Esophagus muscularis mucosa (tissue), 4 donors: ENCODE measurements around the gene TMED7. TPM values are rescaled to one million over a fixed set of nuclear protein-coding genes. Genes with fewer than 3 reads are reported as not detected.

Source experiments
- DNase-seq: peaks from one replicate; pipeline ENCODE4 v3.0.0-alpha.2; 2017; ENCODE audit errors: extremely low spot score
- H3K27ac ChIP-seq, 4 donors: fragments of 200-600 bp; sonication (generic); replicated peaks in 1 of 4; 1 replicate in 3 of 4; 2 replicates in 1 of 4; pipeline ENCODE4 v1.5.1; 2016 to 2019; ENCODE audit warnings: mild to moderate bottlenecking in 1 of 4
- H3K27me3 ChIP-seq, 4 donors: fragments of 200-600 bp; sonication (generic); one replicate each; pipeline versions ENCODE4 v1.5.1 to v1.6.0; 2016 to 2019
- H3K36me3 ChIP-seq, 4 donors: fragments of 200-600 bp; sonication (generic); one replicate each; pipeline ENCODE4 v1.5.1; 2016 to 2019
- H3K4me1 ChIP-seq, 4 donors: fragments of 200-600 bp; sonication (generic); one replicate each; pipeline ENCODE4 v1.5.1; 2016 to 2019
- H3K4me3 ChIP-seq, 4 donors: fragments of 200-600 bp; sonication (generic); 1 replicate in 2 of 4; 2 replicates in 2 of 4; pipeline ENCODE4 v1.5.1; 2016 to 2019; ENCODE audit warnings: mild to moderate bottlenecking in 4 of 4, moderate library complexity in 1 of 4
- H3K9me3 ChIP-seq, 4 donors: fragments of 200-600 bp; sonication (generic); 1 replicate in 3 of 4; 2 replicates in 1 of 4; pipeline ENCODE4 v1.5.1; 2016 to 2019
- CTCF ChIP-seq, 3 experiments: fragments of 200-600 bp in 2 of 3; fragments of 450-650 bp in 1 of 3; sonication (generic) in 2 of 3; IDR thresholded peaks; one replicate each; pipeline ENCODE4 v1.5.1; 2017 to 2019; ENCODE audit warnings: antibody characterized with exemption in 3 of 3, mild to moderate bottlenecking in 2 of 3, moderate library complexity in 1 of 3
- EP300 ChIP-seq: sonication (generic); formaldehyde crosslinking; IDR thresholded peaks from one replicate; pipeline ENCODE4 v1.6.1; 2017; ENCODE audit warnings: antibody characterized with exemption
- POLR2A ChIP-seq: fragments of 450-650 bp; IDR thresholded peaks from one replicate; pipeline ENCODE4 v1.6.1; 2017; ENCODE audit warnings: antibody characterized with exemption, moderate library complexity, mild to moderate bottlenecking, low read depth
- POLR2AphosphoS5 ChIP-seq, 2 donors: sonication (generic); formaldehyde crosslinking; IDR thresholded peaks; one replicate each; pipeline ENCODE4 v1.6.1; 2017; ENCODE audit warnings: antibody characterized with exemption in 2 of 2
- WGBS: methylation state at CpG from one replicate; pipeline ENCODE4 v1.1.5; 2018; 5-methylcytosine and 5-hydroxymethylcytosine counted together
- intact Hi-C: fragments of 100-400 bp; cut with DNase I; formaldehyde crosslinking; loops from one replicate; pipeline ENCODE4 v1.15.1; 2023
- total RNA-seq, 4 donors: library from RNA; depleted of rRNA; stranded (reverse); fragments of >200 nt; gene quantifications; one replicate each; pipeline versions ENCODE4 v1.1.0 to v1.2.1, GENCODE V29; 2016

Gene TMED7
- total RNA-seq, 4 donors from 2014 or later, result 86.8 to 183 (median 136) TPM

GRCh38 chr5:115580941-115581340 lies 44.9 kb downstream of the TMED7 start:
- DNase-seq, result no peak
- 94% methylated on average over 2 of the region's 2 CpGs for WGBS
- Histone ChIP-seq H3K4me1 (peaks cover 0 to 9% (median 0%) of the 10 kb centered on the region in 4 donors), H3K4me3 (no peak overlapping the region), H3K36me3 (peaks cover 0 to 10% (median 4%) of the 10 kb centered on the region in 4 donors), H3K27ac (no peak overlapping the region), H3K9me3 (no peaks in the 10 kb centered on the region), H3K27me3 (no peaks in the 10 kb centered on the region)
- TF ChIP-seq POLR2A (no peak), CTCF (IDR thresholded peaks at IDR 0.05) (no peak), POLR2AphosphoS5 (IDR thresholded peaks at IDR 0.05) (no peak), EP300 (no peak)
- intact Hi-C loops, result no loop called here

- Histone ChIP-seq H3K27me3 (no peaks in the 10 kb centered on the region), H3K4me3 (no peak overlapping the region), H3K27ac (no peak overlapping the region), H3K36me3 (peaks cover 0 to 10% (median 4%) of the 10 kb centered on the region in 4 donors), H3K4me1 (no peaks in the 10 kb centered on the region), H3K9me3 (no peaks in the 10 kb centered on the region)
- DNase-seq, result no peak
- WGBS, result 87% methylated on average over 6 of the region's 6 CpGs
- no peak for TF ChIP-seq CTCF (IDR thresholded peaks at IDR 0.05)
- no peak for TF ChIP-seq POLR2AphosphoS5 (IDR thresholded peaks at IDR 0.05)
- no peak for TF ChIP-seq EP300
- TF ChIP-seq POLR2A, result no peak
- intact Hi-C loops, result no loop called here
Observed at GRCh38 chr5:115579747-115580173, 46.1 kb downstream of the TMED7 start.

- intact Hi-C loops, result no loop called here
- TF ChIP-seq EP300 (no peak), CTCF (IDR thresholded peaks at IDR 0.05) (no peak), POLR2A (no peak), POLR2AphosphoS5 (IDR thresholded peaks at IDR 0.05) (no peak)
- 87% methylated on average over 3 of the region's 3 CpGs for WGBS
- H3K4me3 ChIP-seq, result no peak overlapping the region
- H3K27ac ChIP-seq, result no peak overlapping the region
- H3K9me3 ChIP-seq, result no peaks in the 10 kb centered on the region
- no peaks in the 10 kb centered on the region for H3K27me3 ChIP-seq
- no peak for DNase-seq
- H3K36me3 ChIP-seq, result peaks cover 0 to 10% (median 4%) of the 10 kb centered on the region in 4 donors
- peaks cover 0 to 5% (median 3%) of the 10 kb centered on the region in 4 donors for H3K4me1 ChIP-seq
Observed at GRCh38 chr5:115579216-115579615, 46.6 kb downstream of the TMED7 start.

GRCh38 chr5:115578657-115579056 lies 47.2 kb downstream of the TMED7 start:
- 83% methylated on average over 3 of the region's 3 CpGs for WGBS
- intact Hi-C loops, result no loop called here
- DNase-seq, result no peak

GRCh38 chr5:115577741-115578140 lies 48.1 kb downstream of the TMED7 start:
- no peak overlapping the region for H3K4me3 ChIP-seq
- no peak for DNase-seq
- H3K27ac ChIP-seq, result no peak overlapping the region
- intact Hi-C loops, result no loop called here
- H3K4me1 ChIP-seq, result peaks cover 0 to 17% (median 10%) of the 10 kb centered on the region in 4 donors
- peaks cover 0 to 10% (median 4%) of the 10 kb centered on the region in 4 donors for H3K36me3 ChIP-seq
- TF ChIP-seq EP300 (no peak), POLR2A (no peak), CTCF (IDR thresholded peaks at IDR 0.05) (no peak), POLR2AphosphoS5 (IDR thresholded peaks at IDR 0.05) (no peak)
- no peaks in the 10 kb centered on the region for H3K27me3 ChIP-seq
- no peaks in the 10 kb centered on the region for H3K9me3 ChIP-seq
- over 99% methylated on average over 6 of the region's 6 CpGs for WGBS

More at GRCh38 chr5:115578657-115579056, 47.2 kb downstream of the TMED7 start:
- H3K27ac ChIP-seq, result no peak overlapping the region
- TF ChIP-seq POLR2AphosphoS5 (IDR thresholded peaks at IDR 0.05), result no peak
- no peak for TF ChIP-seq EP300
- H3K9me3 ChIP-seq, result no peaks in the 10 kb centered on the region
- H3K4me1 ChIP-seq, result peaks cover 0 to 10% (median 7%) of the 10 kb centered on the region in 4 donors
- no peak overlapping the region for H3K4me3 ChIP-seq
- no peaks in the 10 kb centered on the region for H3K27me3 ChIP-seq
- H3K36me3 ChIP-seq, result peaks cover 0 to 10% (median 4%) of the 10 kb centered on the region in 4 donors
